HL-60 (cell line): Measurements from ENCODE around the gene CARD14.

Experiments used
- DNase-seq, 2 experiments: peaks; one replicate each; pipeline ENCODE4 v3.0.0-alpha.2; 2010 to 2020; ENCODE audit warnings: low read depth in 1 of 2, low spot score in 1 of 2
- H3K27ac ChIP-seq: fragments of 250-450 bp; sonication (Bioruptor Pico); replicated peaks from 2 replicates; pipeline ENCODE4 v1.5.1; 2020; ENCODE audit warnings: mild to moderate bottlenecking, moderate library complexity
- H3K27me3 ChIP-seq: fragments of 250-450 bp; sonication (Bioruptor Pico); 2 replicates; pipeline ENCODE4 v1.5.1; 2021; ENCODE audit warnings: mild to moderate bottlenecking, moderate library complexity; ENCODE audit not compliant: insufficient read depth, poor library complexity, severe bottlenecking
- H3K4me3 ChIP-seq: replicated peaks from 2 replicates; pipeline ENCODE4 v1.5.1; 2011; ENCODE audit warnings: mild to moderate bottlenecking, control low read depth, low read length; ENCODE audit not compliant: insufficient read depth
- CTCF ChIP-seq: IDR thresholded peaks from one replicate; pipeline ENCODE4 v1.5.1; 2011; ENCODE audit warnings: low read length, control low read depth, inconsistent platforms; ENCODE audit not compliant: insufficient read depth
- GABPA ChIP-seq: IDR thresholded peaks from 2 replicates; pipeline ENCODE4 v1.6.1; 2012; ENCODE audit warnings: low read depth
- POLR2AphosphoS5 ChIP-seq: IDR thresholded peaks from 2 replicates; pipeline ENCODE4 v1.6.1; 2012; ENCODE audit warnings: low read depth
- REST ChIP-seq: IDR thresholded peaks from 2 replicates; pipeline ENCODE4 v1.6.1; 2012; ENCODE audit warnings: low read depth; ENCODE audit not compliant: insufficient replicate concordance
- SPI1 ChIP-seq: IDR thresholded peaks from 2 replicates; pipeline ENCODE4 v1.6.1; 2012; ENCODE audit warnings: low read depth, mild to moderate bottlenecking, borderline replicate concordance

The CARD14 gene

GRCh38 chr17:80222376-80223141, 52.7 kb downstream of the CARD14 start:
- Histone ChIP-seq H3K27me3 (peaks cover 13% of the 10 kb centered on the region), H3K4me3 (no peak overlapping the region), H3K27ac (no peak overlapping the region)
- no peak for DNase-seq
- TF ChIP-seq SPI1 (no peak), POLR2AphosphoS5 (no peak), CTCF (no peak), GABPA (no peak), REST (no peak)

GRCh38 chr17:80223142-80223815, 53.4 kb downstream of the CARD14 start:
- TF ChIP-seq POLR2AphosphoS5 (no peak), SPI1 (no peak), CTCF (no peak), REST (no peak), GABPA (no peak)
- no peak overlapping the region for H3K4me3 ChIP-seq
- DNase-seq, result no peak
- peaks cover 16% of the 10 kb centered on the region for H3K27me3 ChIP-seq
- H3K27ac ChIP-seq, result no peak overlapping the region

GRCh38 chr17:80223838-80224497, 54.1 kb downstream of the CARD14 start:
- H3K4me3 ChIP-seq, result no peak overlapping the region
- no peak for DNase-seq
- H3K27ac ChIP-seq, result no peak overlapping the region
- TF ChIP-seq SPI1 (no peak), POLR2AphosphoS5 (no peak), CTCF (no peak), REST (no peak), GABPA (no peak)
- peaks cover 16% of the 10 kb centered on the region for H3K27me3 ChIP-seq
